Limb (tissue), 2 donors: ENCODE data around the gene LRIG2.
"Not testable (repeated sequence)": the region's sequence is repeated elsewhere in the genome, so short reads cannot be mapped to it uniquely, and the experiment has no call there.

Experiments
- DNase-seq, 2 donors: peaks; one replicate each; pipeline ENCODE4 v3.0.0-alpha.2; 2016; ENCODE audit errors: extremely low spot score in 2 of 2

The LRIG2 gene

GRCh38 chr1:113072757-113073478 lies at the start of gene LRIG2:
TSS of gene LRIG2 (plus strand) at chr1:113073198. CDS start at chr1:113073407, 209 bp downstream.
- DNase-seq, result peak; percentile 98

GRCh38 chr1:113023316-113023715 lies 49.7 kb upstream of the LRIG2 start:
- not testable (repeated sequence) for DNase-seq

- no peak for DNase-seq
Measured at GRCh38 chr1:113027007-113027406, 46.0 kb upstream of the LRIG2 start.

- DNase-seq, result no peak
Measured at GRCh38 chr1:113027449-113027848, 45.5 kb upstream of the LRIG2 start.

- DNase-seq, result no peak
Measured at GRCh38 chr1:113029822-113030221, 43.2 kb upstream of the LRIG2 start.

- DNase-seq, result no peak
Measured at GRCh38 chr1:113031171-113031933, 41.6 kb upstream of the LRIG2 start.

GRCh38 chr1:113035086-113035485 lies 37.9 kb upstream of the LRIG2 start:
- no peak for DNase-seq

- DNase-seq, result no peak
Measured at GRCh38 chr1:113036639-113037321, 36.2 kb upstream of the LRIG2 start.

- DNase-seq, result no peak
Measured at GRCh38 chr1:113040041-113040440, 33.0 kb upstream of the LRIG2 start.

GRCh38 chr1:113040718-113041412 lies 32.1 kb upstream of the LRIG2 start:
- no peak for DNase-seq

- DNase-seq, result no peak
Measured at GRCh38 chr1:113041569-113042284, 31.3 kb upstream of the LRIG2 start.

- DNase-seq, result peak; percentile 64 to 78
Measured at GRCh38 chr1:113042285-113043143, 30.5 kb upstream of the LRIG2 start.

- not testable (repeated sequence) for DNase-seq
Measured at GRCh38 chr1:113043144-113043488, 29.9 kb upstream of the LRIG2 start.

GRCh38 chr1:113046569-113046968 lies 26.4 kb upstream of the LRIG2 start:
- no peak for DNase-seq

GRCh38 chr1:113048064-113048463 lies 24.9 kb upstream of the LRIG2 start:
- DNase-seq, result no peak

GRCh38 chr1:113053344-113054126 lies 19.5 kb upstream of the LRIG2 start:
- DNase-seq, result no peak

- no peak for DNase-seq
Measured at GRCh38 chr1:113055570-113055969, 17.4 kb upstream of the LRIG2 start.

- DNase-seq, result no peak
Measured at GRCh38 chr1:113057006-113057405, 16.0 kb upstream of the LRIG2 start.
